ENCODE data around the gene CSTB.

GRCh38 chr21:43792406-43792805, 16.3 kb upstream of the CSTB start:
- TF ChIP-seq, protein P1, sequence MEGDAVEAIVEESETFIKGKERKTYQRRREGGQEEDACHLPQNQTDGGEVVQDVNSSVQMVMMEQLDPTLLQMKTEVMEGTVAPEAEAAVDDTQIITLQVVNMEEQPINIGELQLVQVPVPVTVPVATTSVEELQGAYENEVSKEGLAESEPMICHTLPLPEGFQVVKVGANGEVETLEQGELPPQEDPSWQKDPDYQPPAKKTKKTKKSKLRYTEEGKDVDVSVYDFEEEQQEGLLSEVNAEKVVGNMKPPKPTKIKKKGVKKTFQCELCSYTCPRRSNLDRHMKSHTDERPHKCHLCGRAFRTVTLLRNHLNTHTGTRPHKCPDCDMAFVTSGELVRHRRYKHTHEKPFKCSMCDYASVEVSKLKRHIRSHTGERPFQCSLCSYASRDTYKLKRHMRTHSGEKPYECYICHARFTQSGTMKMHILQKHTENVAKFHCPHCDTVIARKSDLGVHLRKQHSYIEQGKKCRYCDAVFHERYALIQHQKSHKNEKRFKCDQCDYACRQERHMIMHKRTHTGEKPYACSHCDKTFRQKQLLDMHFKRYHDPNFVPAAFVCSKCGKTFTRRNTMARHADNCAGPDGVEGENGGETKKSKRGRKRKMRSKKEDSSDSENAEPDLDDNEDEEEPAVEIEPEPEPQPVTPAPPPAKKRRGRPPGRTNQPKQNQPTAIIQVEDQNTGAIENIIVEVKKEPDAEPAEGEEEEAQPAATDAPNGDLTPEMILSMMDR (conservative IDR thresholded peaks at IDR 0.05) = no peak
- TF ChIP-seq ZFX (IDR thresholded peaks at IDR 0.05) = no peak

Data from C4-2B (cell line).